Heart left ventricle (tissue), 16 donors: ENCODE results near the gene GABBR2. TPM values are rescaled to one million over a fixed set of nuclear protein-coding genes. Genes with fewer than 3 reads are reported as not detected.
"Not testable (repeated sequence)": the region's sequence is repeated elsewhere in the genome, so short reads cannot be mapped to it uniquely, and the experiment has no call there.

Source experiments
- ATAC-seq, 4 donors: fragments of 200-7000 bp; cut with Tn5 transposase; one replicate each; pipeline ENCODE4 v1.9.1; 2020 to 2022; ENCODE audit warnings: moderate library complexity in 4 of 4, mild to moderate bottlenecking in 3 of 4, moderate number of reproducible peaks in 1 of 4
- DNase-seq, 5 donors: peaks; one replicate each; pipeline ENCODE4 v3.0.0-alpha.2; 2020
- H3K27ac ChIP-seq, 12 donors: fragments of 200-600 bp; sonication (generic) in 4 of 12; one replicate each; pipeline versions ENCODE4 v1.5.0 to v1.8.0; 2016 to 2022; ENCODE audit warnings: mild to moderate bottlenecking in 2 of 12
- H3K27me3 ChIP-seq, 9 donors: fragments of 200-600 bp; sonication (generic) in 2 of 9; one replicate each; pipeline versions ENCODE4 v1.5.1 to v1.8.0; 2016 to 2022; ENCODE audit warnings: mild to moderate bottlenecking in 3 of 9
- H3K36me3 ChIP-seq, 9 donors: fragments of 200-600 bp; sonication (generic) in 2 of 9; one replicate each; pipeline versions ENCODE4 v1.5.0 to v1.8.0; 2018 to 2022; ENCODE audit warnings: mild to moderate bottlenecking in 2 of 9
- H3K4me1 ChIP-seq, 12 donors: fragments of 200-600 bp; sonication (generic) in 4 of 12; one replicate each; pipeline versions ENCODE4 v1.5.0 to v1.8.0; 2016 to 2022; ENCODE audit warnings: mild to moderate bottlenecking in 3 of 12
- H3K4me3 ChIP-seq, 12 donors: fragments of 200-600 bp; sonication (generic) in 4 of 12; one replicate each; pipeline versions ENCODE4 v1.5.0 to v1.8.0; 2017 to 2022; ENCODE audit warnings: mild to moderate bottlenecking in 9 of 12, moderate library complexity in 4 of 12
- H3K9me3 ChIP-seq, 12 donors: fragments of 200-600 bp; sonication (generic) in 4 of 12; one replicate each; pipeline versions ENCODE4 v1.5.0 to v1.8.0; 2016 to 2022; ENCODE audit warnings: mild to moderate bottlenecking in 1 of 12
- CTCF ChIP-seq, 12 donors: fragments of 200-600 bp; sonication (generic) in 4 of 12; IDR thresholded peaks; one replicate each; pipeline versions ENCODE4 v1.5.0 to v1.8.0; 2018 to 2022; ENCODE audit warnings: antibody characterized with exemption in 12 of 12, mild to moderate bottlenecking in 5 of 12
- POLR2A ChIP-seq, 2 donors: fragments of 450-650 bp; IDR thresholded peaks; one replicate each; pipeline ENCODE4 v1.6.1; 2017; ENCODE audit warnings: antibody characterized with exemption in 2 of 2, mild to moderate bottlenecking in 2 of 2, moderate library complexity in 2 of 2
- WGBS, 4 donors: extraction: QIAGEN DNeasy Blood & Tissue Kit in 2 of 4; methylation state at CpG; one replicate each; pipeline versions ENCODE4 v1.1.5 to v1.1.7; 2013 to 2018; 5-methylcytosine and 5-hydroxymethylcytosine counted together
- intact Hi-C, 10 donors: fragments of 100-400 bp; cut with DNase I; formaldehyde crosslinking; loops; one replicate each; pipeline versions ENCODE4 v1.11.1 to v1.14.2; 2022
- polyA plus RNA-seq, 2 donors: library from polyadenylated mRNA; stranded (reverse); fragments of 200-250 nt; gene quantifications; one replicate each; pipeline ENCODE4 v1.2.3, GENCODE V29; 2013
- total RNA-seq, 9 donors: library from RNA; depleted of rRNA in 2 of 9; stranded (reverse); fragments of >200 nt in 2 of 9; fragmentation: NEBNext Ultra II Directional in 3 of 9; extraction: Animal tissue kit (Norgen Biotek cat#: 25700) in 3 of 9; gene quantifications; one replicate each; pipeline versions ENCODE4 v1.1.0 to v1.2.4, GENCODE V29; 2016 to 2023
- donor health status: ischemic (EF 13 %, LVEDD 7.1; RV severe dilation, severe dysfunction).
- donor health status: healthy with polysubstance abuse.
- donor health status: DM: no; HTN: yes; CAD: no.
- donor health status: DM: no; HTN: no; CAD: no.
- donor health status: ischemic (EF 25% LVEDD 6.9; RV normal size, moderate dysfunction).
- donor health status: ischemic (EF 25% LVEDD 5.7; RV mildly dilated, moderate dysfunction).
- donor health status: healthy.
- donor health status: DM: yes; HTN: yes; CAD: no.
- donor health status: ischemic (EF 35%, LVEDD 5.7; RV mildly dilated, moderate dysfunction).
- donor health status: nonischemic (EF 11% LVEDD 7.7; RV severe dilation, severe dysfunction).
- donor health status: DM: yes; HTN: yes; CAD: no.
- donor health status: PGD.
- donor health status: ischemic (EF 29% LVEDD 5.4; RV normal size, mild dysfunction).
- donor health status: nonischemic (EF 23%, LVEDD 6.1; RV moderate dilation, normal function).

GABBR2 gene
- total and polyA plus RNA-seq, 11 donors = 0.11 to 3.4 (median 0.58) TPM

DNA sequence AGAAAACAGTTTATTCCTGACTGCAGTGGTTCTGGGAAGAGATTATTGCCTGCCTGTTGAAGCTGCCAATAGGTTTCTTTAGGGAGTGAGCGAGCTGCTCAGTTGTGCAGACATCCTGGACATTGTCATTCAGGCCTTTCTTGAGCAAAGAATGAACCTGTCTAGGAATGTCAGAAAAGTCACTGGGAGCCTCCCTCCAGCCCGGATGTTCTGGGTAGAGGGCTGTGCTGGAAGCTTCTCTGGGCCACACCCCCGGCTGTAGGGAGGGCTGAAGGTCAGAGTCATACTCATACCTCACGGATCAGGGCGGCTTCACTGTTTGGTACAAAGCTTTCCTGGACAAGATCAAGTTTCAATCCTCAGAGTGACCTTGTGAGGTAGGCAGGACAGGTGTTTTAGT is 419.9 kb downstream of the GABBR2 start:
- H3K27ac ChIP-seq = no peak overlapping the region
- TF ChIP-seq CTCF (IDR thresholded peaks at IDR 0.05) (no peak), POLR2A (IDR thresholded peaks at IDR 0.05) (no peak)
- H3K9me3 ChIP-seq = no peaks in the 10 kb centered on the region
- H3K36me3 ChIP-seq = no peaks in the 10 kb centered on the region
- H3K4me3 ChIP-seq = no peak overlapping the region
- ATAC-seq = peak in 1 of 4 donors; percentile 12
- 50 to 72% (median 66%) methylated on average over 1 to 5 of the region's 5 CpGs for WGBS, 4 donors
- H3K27me3 ChIP-seq = peaks cover 0 to 18% (median 0%) of the 10 kb centered on the region in 9 donors
- DNase-seq = no peak
- no peaks in the 10 kb centered on the region for H3K4me1 ChIP-seq
- intact Hi-C loops = no loop called here

DNA sequence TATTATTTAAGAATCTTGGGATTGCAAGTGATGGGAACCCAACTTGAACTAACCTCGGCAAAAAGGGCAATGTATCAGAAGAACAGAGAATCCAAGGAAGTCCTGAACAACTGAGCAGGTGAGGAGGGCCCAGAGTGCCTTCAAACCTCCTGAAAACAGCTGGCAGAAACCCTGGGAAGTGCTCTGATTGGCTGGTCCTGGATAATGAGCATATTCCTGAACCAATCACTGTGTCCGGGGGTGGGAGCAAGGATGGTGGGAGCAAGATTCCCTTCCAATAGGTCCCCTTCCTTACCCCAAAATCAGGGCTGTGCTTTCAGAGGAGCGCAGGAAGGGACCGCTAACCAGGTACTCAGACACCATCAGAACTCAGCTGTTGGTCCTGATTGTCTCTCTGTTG is 421.4 kb downstream of the GABBR2 start:
- intact Hi-C loops = no loop called here
- 94 to 97% (median 96%) methylated on average over 4 of the region's 4 CpGs for WGBS, 4 donors

GRCh38 chr9:98285446-98285845 is 423.3 kb downstream of the GABBR2 start:
- H3K27ac ChIP-seq = no peak overlapping the region
- no peaks in the 10 kb centered on the region for H3K36me3 ChIP-seq
- WGBS, 4 donors = 68 to 79% (median 71%) methylated on average over 4 of the region's 4 CpGs
- no peaks in the 10 kb centered on the region for H3K9me3 ChIP-seq
- intact Hi-C loops = no loop called here
- TF ChIP-seq POLR2A (IDR thresholded peaks at IDR 0.05) = no peak
- no peak for TF ChIP-seq CTCF (IDR thresholded peaks at IDR 0.05)
- DNase-seq (no peak), ATAC-seq (no peak)
- peaks cover 0 to 33% (median 0%) of the 10 kb centered on the region in 9 donors for H3K27me3 ChIP-seq
- H3K4me1 ChIP-seq = no peaks in the 10 kb centered on the region
- H3K4me3 ChIP-seq = no peak overlapping the region

More for the DNA sequence above, 421.4 kb downstream of the GABBR2 start:
- Histone ChIP-seq H3K27ac (no peak overlapping the region), H3K9me3 (no peaks in the 10 kb centered on the region), H3K27me3 (peaks cover 0 to 21% (median 0%) of the 10 kb centered on the region in 9 donors), H3K4me1 (no peaks in the 10 kb centered on the region), H3K4me3 (no peak overlapping the region), H3K36me3 (no peaks in the 10 kb centered on the region)
- no peak for TF ChIP-seq POLR2A (IDR thresholded peaks at IDR 0.05)
- no peak for TF ChIP-seq CTCF (IDR thresholded peaks at IDR 0.05)
- DNase-seq (no peak), ATAC-seq (no peak)

DNA sequence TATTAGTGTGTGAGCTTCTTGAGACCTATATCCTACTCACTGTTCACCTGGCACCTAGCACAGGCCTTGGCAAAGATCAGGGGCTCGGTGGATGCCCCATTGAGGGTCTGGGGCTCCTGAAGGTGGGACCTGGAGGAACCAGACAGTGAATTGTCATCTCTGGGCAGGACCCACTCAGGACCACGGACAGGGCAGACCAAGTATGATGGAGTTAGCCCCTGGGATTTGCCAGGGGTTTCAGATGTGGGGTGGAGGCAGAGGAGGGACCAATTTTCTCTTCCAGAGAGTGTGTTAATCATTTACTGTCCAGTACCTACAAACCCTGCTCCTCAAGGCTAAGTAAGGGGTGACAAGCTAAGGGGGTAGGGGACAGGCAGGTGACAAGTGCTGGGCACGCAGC is 424.0 kb downstream of the GABBR2 start:
- ATAC-seq (no peak), DNase-seq (no peak)
- no peak for TF ChIP-seq CTCF (IDR thresholded peaks at IDR 0.05)
- TF ChIP-seq POLR2A (IDR thresholded peaks at IDR 0.05) = no peak
- Histone ChIP-seq H3K36me3 (no peaks in the 10 kb centered on the region), H3K4me1 (no peaks in the 10 kb centered on the region), H3K27ac (no peak overlapping the region), H3K4me3 (no peak overlapping the region), H3K27me3 (peaks cover 0 to 39% (median 0%) of the 10 kb centered on the region in 9 donors), H3K9me3 (no peaks in the 10 kb centered on the region)
- WGBS, 4 donors = 65 to 73% (median 70%) methylated on average over 3 of the region's 3 CpGs
- intact Hi-C loops = no loop called here

DNA sequence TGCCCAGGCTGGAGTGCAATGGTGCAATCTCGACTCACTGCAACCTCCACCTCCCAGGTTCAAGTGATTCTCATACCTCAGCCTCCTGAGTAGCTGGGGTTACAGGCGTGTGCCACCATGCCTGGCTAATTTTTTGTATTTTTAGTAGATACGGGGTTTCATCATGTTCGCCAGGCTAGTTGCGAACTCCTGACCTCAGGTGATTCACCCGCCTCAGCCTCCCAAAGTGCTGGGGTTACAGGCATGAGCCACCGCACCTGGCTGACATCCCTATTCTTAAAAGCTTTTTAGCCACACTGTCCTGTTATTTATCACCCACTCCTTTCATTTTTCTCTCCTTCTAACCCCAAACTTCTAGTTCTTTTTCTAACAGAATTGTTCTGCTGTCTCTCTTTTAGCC is 425.6 kb downstream of the GABBR2 start:
- DNase-seq, H3K27ac ChIP-seq, intact Hi-C loops, H3K4me3 ChIP-seq, ATAC-seq, H3K36me3 ChIP-seq, H3K9me3 ChIP-seq, H3K4me1 ChIP-seq: not testable (repeated sequence)
- peaks cover 0 to 41% (median 5%) of the 10 kb centered on the region in 9 donors for H3K27me3 ChIP-seq
- WGBS, 4 donors = 80 to 86% (median 84%) methylated on average over 7 of the region's 7 CpGs
